Neural crest cell (in vitro differentiated cells): ENCODE data around the gene TLN1. TPM values are rescaled to one million over a fixed set of nuclear protein-coding genes. Genes with fewer than 3 reads are reported as not detected.

Source experiments
- DNase-seq: peaks from one replicate; pipeline ENCODE4 v3.0.0; 2021; ENCODE audit warnings: low read depth, mixed read lengths, low spot score
- H3K27ac Mint-ChIP-seq: one replicate; pipeline ENCODE4 v1.8.0; 2021; ENCODE audit warnings: mild to moderate bottlenecking, mixed read lengths; ENCODE audit not compliant: unreplicated experiment
- H3K27me3 Mint-ChIP-seq: 2 replicates; pipeline ENCODE4 v1.8.0; 2021; ENCODE audit warnings: low read depth, mild to moderate bottlenecking, mixed read lengths
- H3K36me3 Mint-ChIP-seq: 2 replicates; pipeline ENCODE4 v1.8.0; 2021; ENCODE audit warnings: low read depth, mild to moderate bottlenecking, mixed read lengths
- H3K4me1 Mint-ChIP-seq: 2 replicates; pipeline ENCODE4 v1.8.0; 2021; ENCODE audit warnings: mixed read lengths
- H3K4me3 Mint-ChIP-seq: one replicate; pipeline ENCODE4 v1.8.0; 2021; ENCODE audit warnings: mild to moderate bottlenecking, mixed read lengths
- H3K9me3 Mint-ChIP-seq: 2 replicates; pipeline ENCODE4 v1.8.0; 2021; ENCODE audit warnings: mixed read lengths
- CTCF ChIP-seq: fragments of 200-600 bp; sonication (generic); conservative IDR thresholded peaks from 2 replicates; pipeline ENCODE4 v1.5.0; 2021; ENCODE audit warnings: antibody characterized with exemption, mild to moderate bottlenecking
- total RNA-seq: library from RNA; stranded (reverse); gene quantifications from 2 replicates; pipeline ENCODE4 v1.2.1, GENCODE V29; 2021

TLN1 gene
- total RNA-seq, 1 donor from 2014 or later = 141 TPM

GRCh38 chr9:35716230-35716629, 15.8 kb downstream of the TLN1 start:
- Mint-ChIP-seq H3K9me3 (no peaks in the 10 kb centered on the region), H3K4me1 (no peaks in the 10 kb centered on the region), H3K36me3 (peaks cover 13% of the 10 kb centered on the region), H3K27ac (peak overlapping the region; percentile 87), H3K4me3 (no peak overlapping the region), H3K27me3 (no peaks in the 10 kb centered on the region)
- TF ChIP-seq CTCF = no peak
- no peak for DNase-seq

- H3K4me1 Mint-ChIP-seq = no peaks in the 10 kb centered on the region
- no peaks in the 10 kb centered on the region for H3K9me3 Mint-ChIP-seq
- H3K36me3 Mint-ChIP-seq = peaks cover 20% of the 10 kb centered on the region
- H3K27me3 Mint-ChIP-seq = no peaks in the 10 kb centered on the region
- H3K4me3 Mint-ChIP-seq = no peak overlapping the region
- H3K27ac Mint-ChIP-seq = no peak overlapping the region
- no peak for TF ChIP-seq CTCF
- DNase-seq = no peak
These were observed 17.3 kb downstream of the TLN1 start for GRCh38 chr9:35714579-35715252.

- no peak for TF ChIP-seq CTCF
- peaks cover 20% of the 10 kb centered on the region for H3K36me3 Mint-ChIP-seq
- H3K9me3 Mint-ChIP-seq = no peaks in the 10 kb centered on the region
- no peak overlapping the region for H3K27ac Mint-ChIP-seq
- H3K4me1 Mint-ChIP-seq = no peaks in the 10 kb centered on the region
- no peaks in the 10 kb centered on the region for H3K27me3 Mint-ChIP-seq
- no peak overlapping the region for H3K4me3 Mint-ChIP-seq
- DNase-seq = no peak
These were observed 17.9 kb downstream of the TLN1 start for GRCh38 chr9:35714123-35714522.

- Mint-ChIP-seq H3K36me3 (peaks cover 22% of the 10 kb centered on the region), H3K4me3 (no peak overlapping the region), H3K9me3 (no peaks in the 10 kb centered on the region), H3K27ac (no peak overlapping the region), H3K4me1 (no peaks in the 10 kb centered on the region), H3K27me3 (no peaks in the 10 kb centered on the region)
- DNase-seq = no peak
- TF ChIP-seq CTCF = no peak
These were observed 18.4 kb downstream of the TLN1 start for GRCh38 chr9:35713578-35713977.

- Mint-ChIP-seq H3K4me1 (no peaks in the 10 kb centered on the region), H3K27me3 (no peaks in the 10 kb centered on the region), H3K27ac (no peak overlapping the region), H3K4me3 (no peak overlapping the region), H3K9me3 (no peaks in the 10 kb centered on the region), H3K36me3 (peaks cover 24% of the 10 kb centered on the region)
- no peak for TF ChIP-seq CTCF
- no peak for DNase-seq
These were observed 19.1 kb downstream of the TLN1 start for GRCh38 chr9:35712762-35713400.
